IPS DF 19.7 (cell line): ENCODE data around the gene SRRM4.

ENCODE experiments used
- DNase-seq: peaks from one replicate; pipeline ENCODE4 v3.0.0-alpha.2; 2013; ENCODE audit warnings: low read depth, low spot score

SRRM4 gene

DNA sequence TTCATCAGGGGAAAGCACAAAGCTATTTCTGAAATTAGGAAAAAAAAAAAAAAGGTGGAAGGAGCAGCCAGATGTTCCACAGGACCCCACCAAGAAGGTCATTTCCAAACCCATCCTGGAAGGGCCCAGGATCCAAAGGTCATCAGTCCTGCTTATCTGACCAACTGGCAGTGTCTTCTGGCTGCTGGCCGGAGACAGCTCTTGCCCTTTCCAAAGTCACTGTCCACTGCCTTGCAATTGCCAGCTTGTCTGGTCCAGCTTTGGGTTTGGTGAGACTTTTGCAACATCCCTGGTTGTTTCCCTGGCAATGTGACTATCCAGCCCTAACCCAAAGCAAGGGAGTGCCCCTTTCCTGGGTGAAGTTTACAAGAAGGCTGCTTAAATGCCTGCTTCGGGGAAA is 178.5 kb downstream of the SRRM4 start:
- DNase-seq = no peak

DNA sequence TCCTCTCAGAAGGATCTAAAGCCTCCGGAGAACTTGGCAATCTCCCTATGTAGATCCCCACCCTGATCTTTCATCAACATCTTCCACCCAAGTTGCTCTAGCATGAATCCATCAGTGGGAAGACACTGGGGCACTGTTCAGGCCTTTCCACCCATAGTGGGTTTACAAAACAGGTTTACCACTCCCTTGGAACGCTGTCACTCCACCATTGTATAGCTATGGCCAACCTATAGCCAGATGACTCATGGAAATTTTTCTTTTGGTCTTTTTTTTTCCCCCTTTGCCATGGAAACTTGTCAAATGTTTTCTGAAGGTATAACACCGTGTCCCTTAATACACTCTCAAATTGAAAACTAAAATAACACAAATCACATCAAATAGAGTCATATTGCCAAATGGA is 186.6 kb downstream of the SRRM4 start:
- DNase-seq = no peak

DNA sequence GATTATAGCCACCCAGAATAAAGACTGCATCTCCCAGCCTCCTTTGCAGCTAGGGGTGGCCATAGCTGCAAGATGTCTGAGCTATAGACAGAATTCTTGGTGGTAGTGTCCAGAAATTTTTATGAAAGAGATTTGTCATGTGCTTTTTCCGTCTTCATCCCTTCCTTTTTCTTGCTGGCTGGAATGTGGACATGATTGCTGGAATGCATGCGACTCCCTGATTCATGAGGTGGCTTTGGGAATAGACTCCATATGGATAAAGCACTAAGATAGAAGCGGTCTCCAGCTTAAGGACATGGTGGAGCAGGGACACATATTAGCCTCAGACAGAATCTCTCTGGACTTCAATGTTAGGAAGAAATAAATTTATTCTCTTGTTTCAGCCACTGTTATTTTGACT is 187.4 kb downstream of the SRRM4 start:
- DNase-seq = no peak

DNA sequence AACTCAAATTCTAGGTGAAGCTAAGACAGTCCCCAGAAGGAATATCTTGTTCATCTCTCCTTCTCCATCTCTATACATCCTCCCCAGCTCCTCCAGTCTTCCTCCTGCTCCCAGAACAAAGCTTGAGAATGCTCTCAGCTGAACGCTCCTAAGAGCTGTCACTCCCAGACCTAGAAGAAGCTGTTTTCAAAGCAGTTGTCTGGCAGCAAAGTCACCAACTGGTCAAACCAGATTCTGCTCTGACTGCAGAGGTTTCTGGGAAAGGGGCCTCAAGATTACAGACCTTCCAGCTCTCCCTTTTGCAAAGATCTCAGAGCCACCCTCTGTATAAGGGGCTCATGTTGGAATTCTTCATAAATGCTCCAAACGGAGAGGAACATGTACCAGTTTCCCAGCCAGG is 187.8 kb downstream of the SRRM4 start:
- no peak for DNase-seq

DNA sequence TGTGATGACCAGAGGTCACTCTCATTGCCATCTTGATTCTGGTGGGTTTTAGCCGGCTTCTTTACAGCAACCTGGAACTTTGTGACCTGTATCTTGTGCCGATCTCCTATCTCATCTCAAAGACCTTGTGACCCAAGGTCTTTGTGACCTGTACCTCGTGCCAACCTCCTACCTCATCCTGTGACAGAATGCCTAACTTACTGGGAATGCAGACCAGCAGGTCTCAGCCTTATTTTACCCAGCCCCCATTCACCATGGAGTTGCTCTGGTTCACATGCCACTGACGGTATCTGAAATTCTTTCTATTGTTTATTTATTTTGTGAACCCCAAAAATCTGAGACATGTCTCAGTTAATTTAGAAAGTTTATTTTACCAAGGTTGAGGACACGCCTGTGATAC is 189.9 kb downstream of the SRRM4 start:
- no peak for DNase-seq

DNA sequence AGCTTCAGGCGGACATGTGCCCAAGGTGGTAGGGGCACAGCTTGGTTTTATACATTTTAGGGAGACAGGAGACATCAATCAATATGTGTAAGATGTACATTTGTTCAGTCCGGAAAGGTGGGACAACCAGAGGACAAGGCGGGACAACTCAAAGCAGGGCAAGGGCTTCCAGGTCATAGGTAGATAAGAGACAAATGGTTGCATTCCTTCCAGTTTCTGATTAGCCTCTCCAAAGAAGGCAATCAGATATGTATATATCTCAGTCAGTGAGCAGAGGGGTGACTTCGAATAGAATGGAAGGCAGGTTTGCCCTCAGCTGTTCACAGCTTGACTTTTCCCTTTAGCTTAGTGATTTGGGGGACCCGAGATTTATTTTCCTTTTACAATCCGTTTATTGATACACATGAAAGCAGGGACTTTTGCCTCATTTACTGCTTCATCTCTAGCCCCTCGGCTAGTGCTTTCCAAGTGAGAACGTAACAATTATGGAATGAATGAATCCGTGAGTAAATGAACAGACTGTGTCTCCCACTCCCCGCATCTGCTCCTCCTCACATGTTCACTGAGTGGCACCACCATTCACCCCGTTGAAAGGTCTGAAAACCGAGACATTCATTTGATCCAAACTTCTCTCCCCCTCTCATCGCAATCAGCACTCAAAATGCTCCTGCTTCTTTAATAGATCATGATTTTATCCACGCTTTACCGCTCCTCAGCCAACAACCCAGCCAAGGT is 190.5 kb downstream of the SRRM4 start:
- no peak for DNase-seq

DNA sequence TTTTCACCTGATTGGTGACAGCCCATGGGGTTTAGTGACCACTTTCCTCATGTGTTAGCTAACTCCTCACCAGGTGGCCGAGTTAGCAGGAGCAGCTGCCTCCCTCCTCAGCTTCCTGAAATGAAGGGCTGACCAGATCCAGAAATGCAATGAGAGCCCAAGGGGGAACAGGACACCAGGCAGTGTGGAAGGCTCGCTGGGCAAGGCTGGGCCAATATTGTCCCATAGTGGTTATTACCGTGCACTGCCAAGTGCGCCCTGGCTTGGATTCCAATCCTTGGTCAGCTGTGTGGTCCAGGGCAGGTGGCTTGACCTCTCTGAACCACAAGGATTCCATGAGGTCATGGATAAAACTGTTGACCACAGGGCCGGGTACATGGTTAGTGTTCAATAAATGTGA is 193.7 kb downstream of the SRRM4 start:
- no peak for DNase-seq

DNA sequence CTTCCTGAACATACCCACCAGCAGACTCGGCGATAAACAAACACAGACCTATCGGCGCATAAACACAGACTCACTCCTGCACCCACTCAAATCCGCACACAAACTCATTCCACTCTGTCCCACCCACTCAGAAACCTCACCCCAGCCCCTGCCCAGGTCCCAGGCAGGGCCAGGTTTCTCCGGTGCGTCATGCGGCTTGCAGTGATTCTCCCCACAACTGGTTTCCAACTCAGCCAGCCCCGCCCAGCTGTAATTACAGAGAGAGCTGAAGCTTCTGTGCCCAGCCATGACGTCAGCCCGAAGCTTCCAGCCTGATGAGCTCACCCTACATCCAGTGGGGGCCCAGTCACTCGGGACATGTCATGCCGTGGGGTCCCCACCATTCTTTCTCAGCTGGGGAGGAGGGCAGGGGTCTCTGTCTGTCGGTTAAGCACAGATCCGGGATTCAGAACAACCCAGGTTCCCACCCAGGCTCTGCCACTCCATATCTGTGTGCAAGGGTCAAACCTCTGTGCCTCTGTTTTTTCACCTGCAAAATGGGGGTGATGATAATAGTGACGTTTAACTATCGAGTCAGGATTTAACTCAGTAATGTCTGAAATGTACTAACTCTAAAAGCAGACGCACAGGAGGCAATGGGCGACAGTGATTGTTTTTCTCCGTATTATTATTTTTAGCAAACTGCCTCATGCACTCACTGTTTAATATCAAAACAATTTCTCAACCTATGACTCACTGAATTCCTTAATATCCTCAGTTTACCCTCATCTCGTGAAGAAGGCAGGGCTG is 195.1 kb downstream of the SRRM4 start:
- DNase-seq = no peak

DNA sequence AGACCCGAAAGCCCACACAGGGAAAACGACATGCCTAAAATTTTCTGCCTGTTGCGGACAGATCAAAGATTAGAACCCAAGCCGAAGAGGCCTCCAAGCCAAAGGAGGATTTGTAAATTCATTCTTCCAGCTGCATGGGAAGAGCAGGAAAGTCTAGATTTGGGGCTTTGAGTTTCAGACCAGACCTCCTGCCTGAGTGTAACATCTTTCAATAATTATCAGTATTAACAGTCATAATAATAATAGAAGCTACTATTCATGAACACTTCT is 195.7 kb downstream of the SRRM4 start:
- DNase-seq = no peak

DNA sequence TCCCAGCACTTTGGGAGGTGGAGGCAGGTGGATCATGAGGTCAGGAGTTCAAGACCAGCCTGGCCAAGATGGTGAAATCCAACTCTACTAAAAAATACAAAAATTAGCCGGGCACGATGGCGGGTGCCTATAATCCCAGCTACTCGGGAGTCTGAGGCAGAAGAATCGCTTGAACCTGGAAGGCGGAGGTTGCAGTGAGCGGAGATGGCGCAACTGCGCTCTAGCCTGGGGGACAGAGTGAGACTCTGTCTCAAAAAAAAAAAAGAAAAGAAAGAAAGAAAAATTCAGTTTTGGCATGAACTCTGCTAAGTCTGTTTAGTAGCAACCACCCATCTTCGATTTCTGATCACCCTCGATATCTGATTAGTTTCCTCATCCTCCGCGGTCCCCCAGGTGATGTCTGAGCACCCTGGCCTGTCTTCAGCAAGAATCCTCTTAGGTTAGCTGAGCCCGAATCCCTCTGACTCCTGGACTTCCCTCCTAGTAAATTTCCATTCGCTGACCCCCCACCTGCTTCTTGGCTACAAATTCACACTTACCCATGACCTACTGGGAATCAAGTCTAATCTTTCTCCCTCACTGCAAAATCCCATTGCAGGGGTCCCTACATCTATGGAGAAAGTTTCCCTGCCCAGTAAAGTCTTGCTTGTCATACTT is 196.5 kb downstream of the SRRM4 start:
- no peak for DNase-seq

DNA sequence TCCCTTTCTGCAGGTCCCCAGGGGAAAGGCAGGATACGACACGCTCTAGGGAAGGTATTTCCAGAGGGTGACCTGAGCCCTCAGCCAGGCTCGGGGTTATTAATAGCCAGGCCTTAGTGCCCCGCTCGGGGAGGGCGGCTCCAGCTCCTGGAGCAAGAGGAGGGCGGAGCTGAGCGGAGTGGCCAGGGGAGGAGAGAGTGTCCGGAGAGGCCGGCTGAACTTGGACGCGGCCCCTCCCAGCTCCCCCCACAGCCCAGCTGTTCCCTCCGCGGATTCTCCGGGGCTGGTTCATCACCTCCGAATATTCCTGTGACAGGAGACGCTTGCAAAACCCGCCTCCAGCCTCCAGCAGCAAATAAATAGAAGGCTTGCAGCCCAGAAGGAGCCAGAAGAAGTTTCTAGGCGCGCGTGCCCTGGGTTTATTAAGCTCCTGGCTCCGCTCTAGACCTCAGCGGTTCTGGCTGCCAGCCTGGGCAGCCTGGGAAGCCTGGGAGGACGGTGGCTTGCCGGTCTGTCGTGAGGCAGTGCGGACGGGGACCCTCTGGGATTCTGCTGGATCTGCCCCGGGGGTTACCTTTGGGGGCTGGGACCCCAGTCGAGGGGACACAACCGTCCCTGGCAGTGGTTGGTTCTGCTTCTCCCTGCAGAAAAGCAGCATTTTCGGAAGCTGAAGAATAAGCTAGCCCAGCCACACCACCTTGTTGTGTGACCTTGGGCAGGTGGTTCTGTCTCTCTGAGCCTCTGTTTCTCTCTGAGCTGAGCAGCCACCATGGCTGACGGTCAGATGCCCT is 197.4 kb downstream of the SRRM4 start, which contains the start of gene HSPB8:
Gene HSPB8, plus strand, starts transcription at position 388 of the 791 bp plus-strand sequence. Its CDS starts 382 bp downstream, at position 770.
- DNase-seq = no peak

DNA sequence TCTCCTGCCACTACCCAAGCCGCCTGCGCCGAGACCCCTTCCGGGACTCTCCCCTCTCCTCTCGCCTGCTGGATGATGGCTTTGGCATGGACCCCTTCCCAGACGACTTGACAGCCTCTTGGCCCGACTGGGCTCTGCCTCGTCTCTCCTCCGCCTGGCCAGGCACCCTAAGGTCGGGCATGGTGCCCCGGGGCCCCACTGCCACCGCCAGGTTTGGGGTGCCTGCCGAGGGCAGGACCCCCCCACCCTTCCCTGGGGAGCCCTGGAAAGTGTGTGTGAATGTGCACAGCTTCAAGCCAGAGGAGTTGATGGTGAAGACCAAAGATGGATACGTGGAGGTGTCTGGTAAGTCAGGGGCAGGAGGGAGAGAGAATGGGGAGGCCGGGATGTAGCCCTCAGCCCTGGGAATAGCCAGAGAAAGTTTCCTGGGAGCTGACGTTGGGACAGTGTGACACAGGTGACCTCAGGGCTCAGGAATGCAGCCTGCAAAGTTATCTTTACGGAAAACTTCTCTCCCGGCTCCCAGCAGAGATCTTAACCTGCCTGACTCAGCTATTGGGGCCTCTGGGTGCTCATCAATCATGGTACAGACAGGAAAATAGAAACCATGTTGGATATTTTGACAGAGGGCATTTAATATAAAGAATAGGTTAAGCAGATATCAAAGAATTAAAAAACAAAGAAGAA is 198.1 kb downstream of the SRRM4 start:
- peak; percentile 33 for DNase-seq

DNA sequence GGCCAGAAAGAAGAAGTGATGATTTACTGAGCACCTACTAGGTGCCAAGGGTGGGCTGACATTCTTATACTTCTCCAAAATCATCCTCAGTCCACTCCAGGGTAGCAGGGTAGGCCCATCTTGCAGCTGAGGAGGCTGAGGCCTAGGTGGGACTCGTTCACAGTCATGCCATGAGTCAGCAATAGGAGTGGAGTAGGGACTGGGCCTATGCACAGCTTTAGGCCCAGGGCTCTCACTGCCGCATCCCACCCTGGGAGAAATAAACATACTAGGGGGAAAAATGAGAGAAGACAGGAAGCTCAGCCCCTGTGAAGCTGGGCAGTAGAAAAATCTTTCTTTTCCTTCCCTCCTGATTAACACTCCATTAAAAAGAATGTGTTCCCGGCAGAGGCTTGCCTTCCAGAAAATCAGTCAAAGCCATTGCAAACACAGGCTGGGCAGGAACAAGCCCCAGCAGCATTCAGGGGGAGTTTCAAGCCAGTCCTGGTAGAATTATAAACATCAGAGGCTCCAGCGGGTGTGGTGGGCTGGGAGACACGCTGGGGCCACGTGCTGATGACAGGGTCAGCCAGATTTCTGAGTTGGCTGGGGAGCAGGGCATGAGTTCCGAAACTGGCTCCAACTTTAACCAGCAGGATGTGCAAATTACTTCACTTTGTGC is 199.2 kb downstream of the SRRM4 start:
- no peak for DNase-seq

DNA sequence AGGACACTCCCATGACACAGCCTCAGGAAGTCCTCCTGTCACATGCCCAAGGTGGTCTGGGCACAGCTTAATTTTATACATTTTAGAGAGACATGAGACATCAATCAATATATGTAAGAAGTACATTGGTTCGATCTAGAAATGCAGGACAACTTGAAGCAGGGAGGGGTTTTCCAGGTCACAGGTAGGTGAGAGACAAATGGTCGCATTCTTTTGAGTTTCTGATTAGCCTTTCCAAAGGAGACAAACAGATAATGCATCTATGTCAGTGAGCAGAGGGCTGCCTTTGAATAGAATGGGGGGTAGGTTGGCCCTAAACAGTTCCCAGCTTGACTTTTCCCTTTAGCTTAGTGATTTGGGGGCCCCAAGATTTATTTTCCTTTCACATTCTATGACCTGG is 199.9 kb downstream of the SRRM4 start:
- DNase-seq = no peak

DNA sequence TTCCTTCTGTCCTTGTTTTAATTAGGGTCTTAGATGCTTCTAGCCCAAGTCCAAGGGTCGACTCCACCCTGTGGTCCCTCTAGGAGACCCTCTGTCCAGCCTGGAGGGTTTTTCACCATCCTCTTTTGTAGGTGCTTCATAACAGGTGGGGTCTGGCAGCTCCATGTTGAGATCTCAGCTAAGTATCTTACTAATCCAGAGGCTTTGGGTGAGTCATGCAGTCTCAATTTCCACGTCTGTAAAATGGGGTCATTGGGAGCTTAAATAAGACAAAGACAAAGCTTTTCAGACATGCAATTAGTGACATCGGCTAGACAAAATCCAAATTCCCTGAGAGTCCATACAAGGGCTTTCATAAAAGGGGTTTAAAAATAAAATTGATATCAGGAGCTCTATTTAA is 200.6 kb downstream of the SRRM4 start:
- no peak for DNase-seq

DNA sequence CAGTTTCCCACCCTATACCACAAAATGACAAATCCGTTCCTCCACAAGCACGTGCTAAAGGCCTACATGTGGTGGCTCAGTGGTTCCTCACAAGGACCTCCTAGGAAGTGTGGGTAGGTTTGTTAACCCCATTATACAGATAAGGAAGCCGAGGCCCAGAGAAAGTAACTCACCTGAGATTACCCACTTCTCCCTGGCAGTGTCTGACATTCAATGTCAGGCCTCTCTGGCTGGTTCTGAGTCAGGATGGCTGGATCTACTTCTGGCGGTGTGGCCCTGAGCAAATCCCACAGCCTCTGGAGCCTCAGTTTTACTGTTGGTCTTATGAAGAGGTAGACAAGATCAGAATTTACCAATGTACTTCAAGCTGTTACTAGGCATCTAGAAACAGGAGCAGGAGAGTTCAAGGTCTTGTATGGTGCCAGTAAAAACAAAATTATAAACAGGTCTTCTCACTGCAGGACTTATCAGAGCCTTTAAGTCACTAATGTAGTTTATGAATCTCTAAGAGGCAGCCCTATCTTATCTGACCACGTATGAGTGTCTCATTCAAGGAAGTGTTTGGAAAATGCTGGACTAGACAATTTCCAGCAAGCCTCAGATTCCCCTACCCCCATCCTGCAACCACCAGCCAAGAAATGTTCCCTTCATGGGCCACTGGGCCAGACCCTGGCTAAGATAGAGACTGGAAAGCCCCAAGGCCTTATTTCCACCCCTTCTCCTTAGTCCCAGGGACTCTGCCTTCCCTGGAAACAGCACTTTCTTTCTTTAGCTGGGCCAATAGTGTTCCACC is 201.6 kb downstream of the SRRM4 start:
- no peak for DNase-seq

DNA sequence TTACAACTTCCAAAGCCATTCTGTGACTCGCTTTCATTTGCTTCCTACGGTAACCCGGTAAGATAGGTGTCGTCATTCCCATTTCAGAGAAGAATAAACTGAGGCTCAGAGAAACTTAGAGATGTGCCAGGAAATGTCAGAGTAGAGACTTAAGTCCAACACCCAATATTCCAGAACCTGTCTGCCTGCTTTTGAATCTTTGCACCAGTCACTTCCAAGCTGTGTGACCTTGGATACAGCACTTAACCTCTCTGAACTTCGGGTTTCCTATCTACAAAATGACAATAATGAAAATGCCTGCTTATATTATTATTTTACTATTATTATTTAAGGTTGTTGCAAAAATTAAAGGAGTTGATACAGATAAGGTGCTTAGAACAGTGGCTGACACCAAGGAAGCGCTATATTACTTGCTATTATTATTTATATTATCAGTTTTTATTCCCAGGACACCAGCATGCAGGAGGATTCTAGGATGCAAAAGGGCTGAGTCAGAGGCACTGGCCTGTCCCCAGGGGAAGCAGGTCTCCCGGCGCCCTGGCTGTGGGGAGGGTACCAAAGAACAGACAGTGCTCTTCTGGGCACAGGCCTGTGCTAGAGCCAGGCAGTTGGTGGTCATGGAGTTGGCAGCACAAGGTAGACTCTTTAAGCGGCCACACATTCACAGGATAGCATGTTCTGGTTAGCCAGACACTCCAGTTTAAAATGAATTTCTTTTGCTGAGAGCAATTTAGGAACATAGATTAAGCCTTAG is 202.8 kb downstream of the SRRM4 start:
- DNase-seq = no peak

DNA sequence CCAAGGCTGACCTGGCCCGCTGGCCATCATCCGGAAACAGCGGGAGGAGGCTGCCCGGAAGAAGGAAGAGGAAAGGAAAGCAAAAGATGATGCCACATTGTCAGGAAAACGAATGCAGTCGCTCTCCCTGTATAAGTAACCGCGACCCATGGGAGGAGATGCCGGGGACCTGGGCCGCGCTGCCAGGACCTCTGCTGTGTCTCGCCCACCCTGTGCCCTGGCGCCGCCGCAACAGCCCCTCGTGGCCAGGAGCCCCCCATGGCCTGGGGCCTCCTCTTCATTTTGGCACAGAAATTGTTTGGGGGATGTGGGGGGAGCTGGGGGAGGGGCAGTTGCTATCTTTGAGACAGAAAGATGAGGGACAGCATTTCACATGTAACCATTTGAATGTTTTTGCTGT is 213.9 kb downstream of the SRRM4 start:
- DNase-seq = no peak

DNA sequence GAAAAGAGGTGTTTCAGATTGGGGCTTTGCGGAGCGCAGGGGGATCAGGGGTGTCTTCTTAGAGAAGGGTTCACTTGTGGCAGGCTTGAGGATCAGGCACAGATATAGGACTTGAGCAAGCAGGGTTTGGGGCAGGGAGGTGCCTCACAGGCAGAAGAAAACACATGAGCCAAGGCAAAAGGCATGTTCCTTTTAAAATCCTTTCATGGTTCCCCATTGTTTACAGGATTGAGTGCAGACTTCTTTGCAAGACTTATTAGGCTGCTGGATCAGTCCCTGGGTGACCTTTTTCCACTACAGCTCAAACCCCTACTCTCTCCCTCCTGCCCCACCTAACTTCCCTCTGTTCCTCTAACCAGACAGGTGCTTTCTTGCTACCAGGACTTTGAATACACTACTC is 217.1 kb downstream of the SRRM4 start:
- DNase-seq = no peak
